Measurements from ENCODE around the gene SRC. TPM values are rescaled to one million over a fixed set of nuclear protein-coding genes. Genes with fewer than 3 reads are reported as not detected.

The SRC gene
- total and polyA plus RNA-seq, 2 of the 8 experiments (the other 6 are each of a cell fraction or from before 2014, with no cell fraction given) = 27.6 to 28.8 TPM

DNA sequence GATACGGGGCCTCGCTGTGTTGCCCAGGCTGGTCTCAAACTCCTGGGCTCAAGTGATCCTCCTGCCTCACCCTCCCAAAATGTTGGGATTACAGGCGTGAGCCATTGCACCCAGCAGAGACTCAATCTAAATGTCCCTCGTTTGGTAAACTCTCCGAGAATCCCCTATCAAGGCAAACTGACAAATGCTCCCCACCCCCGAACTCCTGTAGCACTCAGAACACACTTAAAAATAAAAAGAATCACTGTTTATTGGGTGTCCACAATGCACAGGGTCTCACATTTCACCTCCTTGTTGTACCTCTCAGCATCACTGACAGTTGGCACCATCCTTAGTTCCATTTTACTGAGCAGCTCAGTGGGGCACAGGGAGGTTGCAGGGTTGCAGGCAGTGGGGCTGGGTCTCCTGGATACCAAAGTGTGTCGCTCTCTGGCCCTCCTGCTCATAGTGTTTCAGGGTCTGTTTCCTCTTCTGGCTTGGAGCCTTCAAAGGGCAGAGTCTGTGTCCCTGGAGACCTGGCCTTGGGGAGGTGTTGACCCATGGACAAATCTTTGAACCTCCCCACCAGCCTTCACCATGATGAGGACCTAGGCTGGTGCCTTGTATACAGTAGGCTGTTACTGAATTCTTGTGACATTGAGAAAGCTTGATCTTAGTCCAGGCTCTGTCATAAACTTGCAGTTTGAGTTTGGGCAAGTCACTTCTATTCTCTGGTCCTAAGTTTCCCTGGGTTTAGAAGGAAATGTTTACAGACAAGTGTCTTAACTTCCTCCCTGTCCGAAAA is 8.5 kb upstream of the SRC start:
- Histone ChIP-seq H2AFZ (ENCODE audit: low read length) (no peak overlapping the region), H3K79me2 (ENCODE audit: control insufficient read depth in 1 of 2, insufficient read depth in 2 of 2, low read length in 2 of 2) (no peaks in the 10 kb centered on the region), H3K23me2 (ENCODE audit: low read depth, low read length) (no peaks in the 10 kb centered on the region), H4K91ac (replicated peaks; ENCODE audit: insufficient read length, low read length) (no peak overlapping the region), H4K20me1 (replicated peaks in 1 of 2; ENCODE audit: control insufficient read depth in 1 of 2, insufficient read depth in 2 of 2, low read length in 2 of 2) (no peaks in the 10 kb centered on the region), H3K27me3 (replicated peaks in 1 of 4; ENCODE audit: control insufficient read depth in 3 of 4, extremely low read depth in 1 of 4, insufficient read depth in 3 of 4, low read length in 3 of 4) (no peaks in the 10 kb centered on the region), H2BK12ac (ENCODE audit: low read depth, low read length) (peak overlapping the region; percentile 10; the same call in 1 of the 2 replicates), H3K4me3 (ENCODE audit: extremely low read depth in 1 of 4, insufficient read depth in 2 of 4, low read depth in 3 of 4, low read length in 4 of 4) (no peak overlapping the region), H4K8ac (ENCODE audit: extremely low read depth, insufficient read depth, low read length) (no peak overlapping the region), H3K9ac (replicated peaks in 1 of 4; ENCODE audit: extremely low read depth in 1 of 4, low read depth in 3 of 4, low read length in 3 of 4) (no peak overlapping the region), H3K9me3 (ENCODE audit: insufficient read depth in 2 of 2, low read depth in 1 of 2, low read length in 1 of 2) (no peaks in the 10 kb centered on the region), H2BK15ac (ENCODE audit: low read length) (0 out of 2 replicates have a peak overlapping the region, but pooled peaks have one; percentile 5), H2BK20ac (ENCODE audit: low read length) (no peak overlapping the region), H3K56ac (replicated peaks; ENCODE audit: insufficient read length, low read depth, low read length) (no peak overlapping the region), H3K36me3 (ENCODE audit: control insufficient read depth in 2 of 4, insufficient read depth in 4 of 4, low read length in 3 of 4) (no peaks in the 10 kb centered on the region), H2BK120ac (replicated peaks; ENCODE audit: low read depth, low read length) (no peak overlapping the region), H3K14ac (ENCODE audit: insufficient read length) (no peak overlapping the region), H3K4me2 (ENCODE audit: insufficient read depth in 1 of 2, low read depth in 2 of 2, low read length in 2 of 2) (no peak overlapping the region), H2BK5ac (ENCODE audit: low read depth, low read length) (no peak overlapping the region), H3K4me1 (replicated peaks in 1 of 4; ENCODE audit: control insufficient read depth in 3 of 4, insufficient read depth in 4 of 4, low read length in 3 of 4) (peaks cover 0 to 8% (median 0%) of the 10 kb centered on the region in 4 experiments; a peak in 3 of 7 replicates), H3K23ac (ENCODE audit: insufficient read length) (no peak overlapping the region), H3K4ac (replicated peaks; ENCODE audit: insufficient read length, low read depth, low read length) (no peak overlapping the region), H2AK5ac (ENCODE audit: low read depth, low read length) (no peak overlapping the region), H3K79me1 (ENCODE audit: low read depth, low read length) (no peaks in the 10 kb centered on the region), H4K5ac (ENCODE audit: insufficient read length, low read depth, low read length) (no peak overlapping the region), H3K18ac (ENCODE audit: extremely low read depth, low read length) (no peak overlapping the region), H3K27ac (ENCODE audit: low read depth, low read length) (no peak overlapping the region)
- FAIRE-seq (no peak), DNase-seq (ENCODE audit: low read depth in 1 of 2, low spot score in 2 of 2) (no peak)
- ChIA-PET CTCF (ENCODE audit: partially characterized antibody) (interaction anchor here (1.1 kb wide), 1 partner anchor 10 kb away, joined by 3 read pairs; no protein-coding TSS in a partner anchor), POLR2A (ENCODE audit: partially characterized antibody) (interaction anchor here (0.7 to 1.9 kb wide), 3 partner anchors 8 to 12 kb away, joined by 3 to 7 read pairs (median 4); partner anchors contain the start of gene SRC)
- TF ChIP-seq CBX5 (IDR thresholded peaks at IDR 0.05; ENCODE audit: low read depth, low read length) = no peak
- no peak for TF ChIP-seq EP300 (IDR thresholded peaks at IDR 0.05; ENCODE audit: borderline replicate concordance in 1 of 2, low read depth in 2 of 2, low read length in 2 of 2)
- no peak for TF ChIP-seq SIX5 (IDR thresholded peaks at IDR 0.05; ENCODE audit: low read depth, low read length)
- no peak for TF ChIP-seq RBBP5 (IDR thresholded peaks at IDR 0.05; ENCODE audit: borderline replicate concordance, low read depth, low read length)
- 85% methylated on average over 8 of the region's 8 CpGs; no CpG with 5 or more reads in 1 of the 2 experiments for WGBS, 2 experiments (ENCODE audit: extremely low coverage in 1 of 2, insufficient coverage in 1 of 2, insufficient read length in 1 of 2, insufficient replicate concordance in 2 of 2, low coverage in 1 of 2, low lambda C conversion rate in 2 of 2, missing lambda C conversion rate in 1 of 2)

All from H1 (cell line).